ENCODE results near the gene NTNG1. TPM values are rescaled to one million over a fixed set of nuclear protein-coding genes. Genes with fewer than 3 reads are reported as not detected.

The NTNG1 gene
- total RNA-seq, 1 experiment from 2014 or later = 1.5 TPM

DNA sequence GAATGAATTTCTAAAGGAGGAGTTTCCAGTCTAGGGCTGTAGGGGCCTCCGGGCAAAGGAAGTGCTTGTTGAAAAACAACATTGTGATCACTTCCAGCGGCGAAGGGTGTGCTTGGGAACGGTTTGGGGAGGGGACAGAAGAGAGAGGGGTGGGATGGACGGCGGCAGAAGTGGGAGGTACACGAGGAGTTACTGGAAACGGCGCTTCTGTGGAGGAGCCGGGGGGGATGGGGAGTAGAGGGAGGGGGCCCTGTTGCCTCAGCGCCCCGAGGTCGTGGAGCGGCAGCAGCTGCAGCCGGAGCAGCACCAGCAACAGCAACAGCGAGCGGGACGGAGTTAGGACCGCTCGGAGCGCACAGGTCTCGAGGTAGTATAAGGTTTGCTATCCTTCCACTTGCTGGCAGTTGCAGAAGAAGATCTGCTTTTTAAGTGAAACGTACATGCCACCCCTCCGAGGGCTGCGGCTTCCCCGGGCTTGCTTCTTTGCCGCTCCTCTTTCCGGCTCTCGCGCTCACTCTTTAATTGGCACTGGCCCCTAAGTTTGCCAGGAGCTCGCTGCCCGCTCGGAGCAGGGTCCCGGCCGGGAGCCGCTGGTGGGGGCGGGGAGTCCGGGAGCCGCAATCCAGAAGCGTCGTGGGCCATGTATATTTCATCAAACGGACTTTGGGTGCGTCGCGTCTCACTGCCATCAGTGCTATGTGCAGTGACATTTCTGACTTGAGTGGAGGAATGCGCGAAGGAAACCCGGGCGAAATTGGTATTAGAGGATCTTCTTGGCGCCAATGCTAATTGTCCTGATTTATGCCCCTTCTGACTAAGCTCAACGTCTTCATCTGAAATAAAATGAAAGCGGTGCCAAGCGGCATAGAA, 771 bp upstream of the NTNG1 start:
- Histone ChIP-seq H3K9ac (ENCODE audit: extremely low read depth, insufficient read length, low read length) (peak overlapping the region; percentile 36), H3K14ac (ENCODE audit: insufficient read depth, low read length) (no peak overlapping the region), H3K4me2 (ENCODE audit: insufficient read depth, insufficient read length, low read length) (peak overlapping the region; percentile 95), H2BK12ac (ENCODE audit: insufficient read length, low read depth, low read length) (no peak overlapping the region), H2BK5ac (ENCODE audit: insufficient read length, low read length) (no peak overlapping the region), H3K27ac (ENCODE audit: insufficient read length, low read depth, low read length) (no peak overlapping the region), H3K79me2 (ENCODE audit: insufficient read depth, low read length) (no peaks in the 10 kb centered on the region), H4K20me1 (ENCODE audit: control insufficient read depth, insufficient read depth, insufficient read length) (no peaks in the 10 kb centered on the region), H3K4ac (ENCODE audit: low read depth, low read length) (no peak overlapping the region), H3K23ac (ENCODE audit: insufficient read length, low read depth, low read length) (no peak overlapping the region), H2AK5ac (ENCODE audit: insufficient read length, low read length) (no peak overlapping the region), H4K8ac (replicated peaks; ENCODE audit: insufficient read length, low read depth, low read length) (no peak overlapping the region), H3T11ph (ENCODE audit: low read length) (no peak overlapping the region), H2BK15ac (ENCODE audit: low read depth, low read length) (no peak overlapping the region), H3K27me3 (ENCODE audit: insufficient read depth, low read length) (no peaks in the 10 kb centered on the region), H4K91ac (ENCODE audit: insufficient read length, low read depth, low read length) (no peak overlapping the region), H2BK120ac (ENCODE audit: low read depth, low read length, poor library complexity, severe bottlenecking) (no peak overlapping the region), H4K5ac (ENCODE audit: insufficient read length, low read depth, low read length) (no peak overlapping the region), H3K9me3 (ENCODE audit: control insufficient read depth, low read depth, low read length) (no peaks in the 10 kb centered on the region), H2AFZ (ENCODE audit: low read length) (peak overlapping the region; percentile 9), H3K18ac (ENCODE audit: insufficient read length, low read depth, low read length) (no peak overlapping the region), H2BK20ac (ENCODE audit: low read depth, low read length, poor library complexity, severe bottlenecking) (no peak overlapping the region), H3K23me2 (ENCODE audit: insufficient read length, low read depth, low read length, poor library complexity, severe bottlenecking) (peaks cover 21% of the 10 kb centered on the region), H3K79me1 (ENCODE audit: insufficient read depth, low read depth, low read length, poor library complexity, severe bottlenecking) (no peaks in the 10 kb centered on the region), H3K56ac (ENCODE audit: insufficient read length, low read depth, low read length) (no peak overlapping the region), H3K4me1 (ENCODE audit: insufficient read depth, low read length) (no peaks in the 10 kb centered on the region)
- Mint-ChIP-seq H3K27ac (peak overlapping the region in 1 of 3 experiments; percentile 24; a peak in 3 of 7 replicates), H3K36me3 (ENCODE audit: insufficient read depth in 1 of 3, low read depth in 3 of 3) (no peaks in the 10 kb centered on the region), H3K27me3 (ENCODE audit: low read depth) (peaks cover 26% of the 10 kb centered on the region), H3K4me1 (peaks cover 22 to 27% of the 10 kb centered on the region in 2 experiments), H3K9me3 (no peaks in the 10 kb centered on the region; a peak in 1 of 5 replicates), H3K4me3 (peak overlapping the region; percentile 80 to 93)
- TF ChIP-seq, protein P1, sequence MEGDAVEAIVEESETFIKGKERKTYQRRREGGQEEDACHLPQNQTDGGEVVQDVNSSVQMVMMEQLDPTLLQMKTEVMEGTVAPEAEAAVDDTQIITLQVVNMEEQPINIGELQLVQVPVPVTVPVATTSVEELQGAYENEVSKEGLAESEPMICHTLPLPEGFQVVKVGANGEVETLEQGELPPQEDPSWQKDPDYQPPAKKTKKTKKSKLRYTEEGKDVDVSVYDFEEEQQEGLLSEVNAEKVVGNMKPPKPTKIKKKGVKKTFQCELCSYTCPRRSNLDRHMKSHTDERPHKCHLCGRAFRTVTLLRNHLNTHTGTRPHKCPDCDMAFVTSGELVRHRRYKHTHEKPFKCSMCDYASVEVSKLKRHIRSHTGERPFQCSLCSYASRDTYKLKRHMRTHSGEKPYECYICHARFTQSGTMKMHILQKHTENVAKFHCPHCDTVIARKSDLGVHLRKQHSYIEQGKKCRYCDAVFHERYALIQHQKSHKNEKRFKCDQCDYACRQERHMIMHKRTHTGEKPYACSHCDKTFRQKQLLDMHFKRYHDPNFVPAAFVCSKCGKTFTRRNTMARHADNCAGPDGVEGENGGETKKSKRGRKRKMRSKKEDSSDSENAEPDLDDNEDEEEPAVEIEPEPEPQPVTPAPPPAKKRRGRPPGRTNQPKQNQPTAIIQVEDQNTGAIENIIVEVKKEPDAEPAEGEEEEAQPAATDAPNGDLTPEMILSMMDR (conservative IDR thresholded peaks at IDR 0.05) = no peak
- DNase-seq = peak; percentile 74
- no CpG with 5 or more reads among the region's 53 CpGs for WGBS (ENCODE audit: extremely low coverage, insufficient read length, low lambda C conversion rate)
